Erythroblast (primary cell): Measurements from ENCODE around the gene NAT8L.

Experiments used
- DNase-seq, 2 experiments: peaks; one replicate each; lab custom pipeline; 2025; lab: John Stamatoyannopoulos, UW
- GATA1 ChIP-seq: IDR thresholded peaks from 2 replicates; pipeline ENCODE4 v1.6.1; 2011; ENCODE audit warnings: low read depth, mild to moderate bottlenecking, control low read depth, low read length, moderate library complexity
- POLR2A ChIP-seq: IDR thresholded peaks from 2 replicates; pipeline ENCODE4 v1.6.1; 2011; ENCODE audit warnings: mild to moderate bottlenecking, low read length

Gene NAT8L

GRCh38 chr4:2042204-2042946, 16.8 kb upstream of the NAT8L start:
- TF ChIP-seq GATA1: no peak
- TF ChIP-seq POLR2A: no peak
- DNase-seq: peak; percentile 26 to 27

DNA sequence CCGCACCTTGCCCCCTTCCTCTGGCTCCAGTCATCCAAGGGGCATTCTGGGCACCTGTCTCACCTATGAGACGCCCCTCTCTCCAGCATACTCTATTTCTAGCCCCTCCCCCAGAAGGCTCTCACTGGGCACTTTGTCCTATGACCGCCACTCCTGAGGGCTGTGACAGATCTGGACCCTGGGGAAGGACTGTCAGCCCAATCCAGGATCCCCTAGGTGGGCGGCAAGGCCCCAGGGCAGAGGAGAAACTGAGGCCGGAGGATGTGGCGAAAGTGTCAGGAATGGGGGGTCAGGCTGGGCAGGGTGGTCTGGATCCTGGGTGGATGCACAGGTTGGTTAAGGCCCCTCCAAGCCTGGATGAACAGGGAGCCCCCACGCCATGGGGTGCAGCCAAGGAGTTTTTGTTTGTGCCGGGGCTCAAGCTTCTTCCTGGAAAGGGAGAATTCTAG, 16.2 kb upstream of the NAT8L start:
- TF ChIP-seq POLR2A (no peak), GATA1 (no peak)
- no peak for DNase-seq

- no peak for DNase-seq
- TF ChIP-seq POLR2A (no peak), GATA1 (no peak)
Measured at GRCh38 chr4:2043396-2044118, 15.6 kb upstream of the NAT8L start.

DNA sequence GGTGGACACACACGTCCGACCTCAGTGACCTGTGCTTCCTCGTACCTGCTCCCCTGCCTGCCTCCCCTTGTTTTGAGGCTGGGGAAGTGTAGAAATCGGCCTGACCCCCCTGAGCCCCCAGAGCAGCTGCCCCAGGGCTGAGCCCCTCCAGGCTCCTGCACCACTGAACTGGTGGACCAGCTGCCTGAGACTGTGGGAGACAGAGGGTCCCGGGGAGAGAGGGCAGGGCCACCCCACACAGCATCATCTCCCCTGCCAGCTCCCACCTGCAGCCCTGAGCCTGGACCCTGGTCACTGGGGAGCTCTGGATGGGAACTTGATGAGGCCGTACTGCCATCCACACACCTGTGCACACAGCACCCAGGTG, 15.0 kb upstream of the NAT8L start:
- no peak for TF ChIP-seq GATA1
- TF ChIP-seq POLR2A: no peak
- DNase-seq: no peak

DNA sequence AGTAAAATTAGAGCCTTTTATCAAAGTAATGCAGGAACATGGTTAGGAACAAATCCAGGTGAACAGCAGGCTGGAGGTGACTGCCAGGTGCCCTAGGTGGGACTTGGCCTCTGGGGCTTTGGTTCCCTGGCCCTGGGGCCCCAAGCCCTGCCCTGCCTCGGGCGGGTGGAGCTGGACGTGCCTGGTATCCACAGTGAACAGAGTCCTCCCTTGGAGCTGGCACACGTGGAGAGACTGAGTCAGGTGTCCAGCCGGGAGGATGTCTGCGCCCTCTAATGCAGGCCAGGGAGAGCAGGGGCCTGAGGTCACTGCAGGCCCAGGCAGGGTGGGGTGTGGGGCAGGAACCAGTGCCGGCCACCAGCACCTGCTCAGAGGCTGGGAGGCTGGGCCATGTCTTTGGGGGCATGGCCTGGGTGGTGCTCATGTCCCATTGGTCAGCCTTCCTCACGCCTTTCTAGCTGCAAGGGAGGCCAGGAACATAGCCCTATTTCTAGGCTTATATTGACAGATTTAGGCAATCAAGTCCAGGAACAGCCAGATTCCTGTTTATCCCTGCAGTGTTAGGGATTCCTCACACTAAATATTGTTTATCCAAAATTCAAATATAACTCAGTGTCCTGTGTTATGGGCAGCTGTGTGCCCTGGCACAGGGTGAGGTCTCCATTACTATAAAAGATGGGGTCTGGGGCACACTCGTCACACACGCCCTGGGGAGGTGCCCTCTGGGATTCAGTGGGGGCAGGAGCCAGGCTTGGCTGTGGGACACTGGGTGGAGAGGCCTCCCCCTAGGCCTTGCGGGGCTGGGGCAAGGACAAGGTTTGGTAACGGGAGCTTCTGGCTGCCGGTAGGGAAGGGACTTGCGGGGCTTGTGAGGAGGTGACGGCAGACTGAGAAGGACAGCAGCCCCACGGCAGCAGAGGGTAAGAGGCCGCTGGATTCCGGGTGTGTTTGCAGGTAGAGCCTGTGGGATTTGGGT, 14.3 kb upstream of the NAT8L start:
- TF ChIP-seq POLR2A (no peak), GATA1 (no peak)
- DNase-seq: no peak

DNA sequence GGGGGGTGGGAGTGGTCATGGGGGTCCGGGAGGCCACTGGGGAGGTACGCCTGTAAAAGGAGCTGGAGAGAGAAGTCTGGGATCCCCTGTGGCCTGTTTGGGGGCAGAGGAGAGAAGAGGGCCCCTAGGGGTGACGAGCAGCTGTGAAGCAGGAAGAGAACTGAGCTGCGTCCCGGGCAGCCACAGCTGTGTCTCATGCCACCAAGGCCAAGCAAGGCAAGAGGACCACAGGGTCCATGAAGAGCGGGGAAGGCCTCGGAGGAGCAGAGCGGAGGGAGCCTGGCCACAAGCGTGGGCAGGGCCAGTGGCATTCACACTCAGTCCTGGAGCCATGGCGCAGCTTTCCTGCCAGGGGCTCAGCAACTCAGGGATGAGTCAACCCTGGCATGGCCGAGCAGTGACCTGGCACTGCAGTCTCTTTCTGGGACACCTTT, 13.6 kb upstream of the NAT8L start:
- no peak for TF ChIP-seq GATA1
- TF ChIP-seq POLR2A: no peak
- DNase-seq: no peak

DNA sequence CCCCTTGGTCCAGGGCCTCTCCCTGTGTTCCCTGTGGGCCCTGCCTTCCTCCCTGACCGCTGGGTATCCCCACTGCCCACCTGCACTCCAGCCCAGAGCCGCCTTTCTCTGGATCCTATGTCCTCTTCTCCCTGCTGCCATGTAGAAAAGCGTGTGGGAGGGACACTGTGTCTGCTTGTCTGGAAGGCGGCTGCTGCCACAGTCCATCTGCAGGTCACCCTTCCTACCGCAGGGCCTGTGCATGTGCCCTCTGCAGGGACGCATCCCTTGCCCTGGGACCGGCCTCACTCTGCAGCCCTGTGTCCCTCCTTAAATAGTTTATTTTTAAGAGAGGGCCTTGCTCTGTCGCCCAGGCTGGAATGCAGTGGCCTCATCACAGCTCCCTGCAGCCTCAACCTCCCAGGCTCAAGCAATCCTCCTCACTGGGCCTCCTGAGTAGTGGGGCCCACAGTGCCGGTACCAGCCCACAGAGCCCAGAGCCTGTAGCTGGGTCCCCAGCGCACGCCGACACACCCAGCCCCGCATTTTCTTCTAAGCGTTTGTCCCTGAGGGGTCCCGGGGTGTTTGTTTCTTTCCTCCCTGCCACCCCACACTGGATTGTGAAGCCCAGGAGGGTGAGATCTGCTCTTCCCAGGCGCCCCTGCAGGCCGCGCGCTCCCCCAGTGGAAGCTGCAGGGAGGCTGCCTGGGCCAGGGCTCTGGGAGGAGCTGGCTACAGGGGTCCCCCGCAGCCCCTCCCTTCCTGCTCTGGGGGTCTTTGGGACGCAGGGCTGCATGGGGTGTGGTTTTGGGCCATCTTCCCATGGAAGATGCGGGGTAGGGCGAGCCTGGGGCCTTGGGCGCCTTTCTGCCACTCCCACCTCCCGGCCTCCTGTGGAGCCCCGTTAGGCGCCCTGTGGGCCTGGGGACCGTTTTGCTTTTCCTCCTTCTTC, 12.8 kb upstream of the NAT8L start:
- DNase-seq: no peak
- TF ChIP-seq GATA1: no peak
- no peak for TF ChIP-seq POLR2A

- DNase-seq: no peak
- TF ChIP-seq GATA1: no peak
- no peak for TF ChIP-seq POLR2A
Measured at GRCh38 chr4:2047031-2047660, 12.0 kb upstream of the NAT8L start.

GRCh38 chr4:2047781-2048581, 11.1 kb upstream of the NAT8L start:
- no peak for DNase-seq
- TF ChIP-seq GATA1 (no peak), POLR2A (no peak)

DNA sequence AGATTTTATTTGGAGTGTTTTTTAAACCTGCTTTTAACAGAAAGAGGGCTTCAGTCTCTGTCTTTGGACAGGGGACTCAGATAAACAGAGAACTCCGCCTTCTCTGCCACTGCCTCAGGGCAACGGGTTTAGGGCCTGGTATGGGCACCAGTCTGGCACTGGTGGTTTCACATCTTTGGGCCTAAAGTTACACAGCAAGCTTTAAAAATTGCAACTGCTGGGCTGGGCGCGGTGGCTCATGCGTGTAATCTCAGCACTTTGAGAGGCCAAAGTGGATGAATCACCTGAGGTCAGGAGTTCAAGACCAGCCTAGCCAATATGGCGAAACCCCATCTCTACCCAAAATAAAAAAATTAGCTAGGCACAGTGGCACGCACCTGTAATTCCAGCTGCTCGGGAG, 10.3 kb upstream of the NAT8L start:
- DNase-seq: no peak
- no peak for TF ChIP-seq GATA1
- TF ChIP-seq POLR2A: no peak

DNA sequence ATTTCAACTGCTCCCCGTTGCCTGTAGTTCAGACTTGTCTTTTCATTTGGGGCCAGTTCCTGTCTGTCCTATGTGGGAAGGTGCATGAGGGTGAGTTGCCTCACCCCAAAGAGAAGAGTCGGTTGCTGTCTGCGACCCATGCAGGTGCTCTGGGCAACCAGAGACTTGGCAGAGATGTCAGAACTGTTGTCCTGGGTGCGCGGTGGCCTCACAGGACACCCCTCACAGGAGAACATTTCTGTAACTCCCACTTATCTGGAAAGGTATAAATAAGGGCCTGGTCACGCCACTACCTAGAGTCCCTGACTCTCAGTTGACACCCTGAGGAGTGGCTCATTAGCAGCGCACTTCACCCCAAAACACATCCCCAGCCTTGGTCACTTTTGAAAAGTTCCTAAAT, 9.7 kb upstream of the NAT8L start:
- TF ChIP-seq POLR2A: no peak
- TF ChIP-seq GATA1: no peak

DNA sequence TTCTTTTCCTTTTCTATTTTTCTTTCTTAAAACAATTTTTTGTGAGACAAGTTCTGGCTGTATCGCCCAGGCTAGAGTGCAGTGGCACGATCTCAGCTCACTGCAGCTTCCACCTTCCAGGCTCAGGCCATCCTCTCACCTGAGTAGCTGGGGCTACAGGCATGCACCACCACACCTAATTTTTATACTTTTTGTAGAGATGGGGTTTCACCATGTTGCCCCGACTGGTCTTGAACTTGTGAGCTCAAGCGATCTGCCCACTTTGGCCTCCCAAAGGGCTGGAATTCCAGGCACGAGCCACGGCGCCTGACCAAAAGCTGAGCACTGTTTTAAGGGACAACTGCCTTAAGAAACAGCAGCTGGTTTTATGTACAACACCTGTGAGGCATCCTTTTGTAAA, 9.3 kb upstream of the NAT8L start:
- no peak for TF ChIP-seq GATA1
- TF ChIP-seq POLR2A: no peak
- no peak for DNase-seq

More for the DNA sequence above, 9.7 kb upstream of the NAT8L start:
- DNase-seq: no peak
